ENCODE data around the gene FAM25A. TPM values are rescaled to one million over a fixed set of nuclear protein-coding genes. Genes with fewer than 3 reads are reported as not detected.
"Not testable (repeated sequence)": the region's sequence is repeated elsewhere in the genome, so short reads cannot be mapped to it uniquely, and the experiment has no call there.

Gene FAM25A
- total RNA-seq, 5 donors from 2014 or later (not counting 1 experiment from before 2014, with no cell fraction given) = not detected

DNA sequence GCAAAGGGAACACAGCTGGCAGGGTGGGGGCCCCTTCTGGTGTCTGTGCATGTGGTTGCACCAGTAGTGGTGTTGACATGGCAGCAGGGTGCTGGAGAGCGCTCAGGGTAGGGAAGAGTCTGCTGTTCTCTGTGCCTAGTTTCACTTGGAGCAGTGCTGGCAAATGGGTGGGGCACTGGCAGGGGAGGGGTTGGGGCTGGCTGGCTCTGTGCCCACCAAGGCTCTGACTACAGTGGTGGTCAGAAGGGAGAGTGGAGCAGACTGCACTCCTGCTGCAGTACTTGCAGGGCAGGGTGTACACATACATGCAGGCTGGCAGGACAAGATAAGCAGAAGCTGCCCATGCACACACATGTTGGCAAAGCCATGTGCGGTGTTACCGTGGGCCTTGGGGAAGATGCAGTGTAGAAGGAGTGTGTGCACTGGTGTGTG lies 18.2 kb downstream of the FAM25A start:
- H3K9me3 Mint-ChIP-seq = peaks cover 0 to 7% (median 2%) of the 10 kb centered on the region in 3 donors
- no peak for ATAC-seq (replicated peaks in 1 of 4)
- no peaks in the 10 kb centered on the region for H3K4me1 Mint-ChIP-seq
- Histone ChIP-seq H3K36me3 (ENCODE audit: control insufficient read depth in 2 of 2, extremely low read depth in 1 of 2, insufficient read depth in 1 of 2, low read length in 1 of 2) (no peaks in the 10 kb centered on the region), H3K4me3 (ENCODE audit: control insufficient read depth in 1 of 2, extremely low read depth in 1 of 2, low read length in 1 of 2) (no peak overlapping the region), H3K27me3 (replicated peaks in 1 of 2; ENCODE audit: control insufficient read depth in 2 of 2, extremely low read depth in 1 of 2, insufficient read depth in 2 of 2, low read length in 1 of 2) (peaks cover 0 to 4% of the 10 kb centered on the region in 2 experiments), H3K27ac (ENCODE audit: low read length) (no peak overlapping the region), H3K4me1 (ENCODE audit: control insufficient read depth in 1 of 2, extremely low read depth in 1 of 2, insufficient read depth in 2 of 2, low read length in 2 of 2) (no peaks in the 10 kb centered on the region), H3K9me3 (no peaks in the 10 kb centered on the region)
- H3K36me3 Mint-ChIP-seq = peaks cover 16% of the 10 kb centered on the region
- H3K4me3 Mint-ChIP-seq = no peak overlapping the region
- WGBS (ENCODE audit: insufficient coverage) = 92% methylated on average over 3 of the region's 3 CpGs
- no peak overlapping the region for H3K27ac Mint-ChIP-seq
- ChIA-PET POLR2A (no interaction called here), CTCF (interaction anchor here in 1 of 2 donors (0.6 kb wide), 1 partner anchor 97 kb away, joined by 5 read pairs; no protein-coding TSS in a partner anchor)
- no peaks in the 10 kb centered on the region for H3K27me3 Mint-ChIP-seq
- no peak for DNase-seq

DNA sequence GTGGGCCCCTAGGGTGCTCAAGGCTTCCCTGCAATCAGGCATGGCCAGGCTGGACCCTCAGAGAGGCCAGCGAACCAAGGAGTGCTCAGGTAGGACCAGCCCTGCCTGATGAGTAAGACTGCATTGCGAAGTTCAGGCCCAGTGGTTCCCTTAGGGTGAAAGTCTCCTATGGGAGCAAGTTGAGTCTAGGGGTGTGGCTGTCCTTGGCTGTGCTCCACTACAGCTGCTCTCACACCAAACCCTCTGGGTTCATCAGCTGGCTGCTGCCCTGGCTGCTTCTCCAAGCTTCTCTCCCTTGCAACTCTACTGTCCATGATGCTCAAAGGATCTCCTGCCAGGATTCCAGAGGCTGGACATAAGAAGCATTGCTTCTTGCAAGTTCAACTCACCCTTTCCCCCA lies 18.7 kb downstream of the FAM25A start:
- Histone ChIP-seq H3K9me3 (no peaks in the 10 kb centered on the region), H3K27me3 (replicated peaks in 1 of 2; ENCODE audit: control insufficient read depth in 2 of 2, extremely low read depth in 1 of 2, insufficient read depth in 2 of 2, low read length in 1 of 2) (peaks cover 0 to 4% of the 10 kb centered on the region in 2 experiments), H3K36me3 (ENCODE audit: control insufficient read depth in 2 of 2, extremely low read depth in 1 of 2, insufficient read depth in 1 of 2, low read length in 1 of 2) (no peaks in the 10 kb centered on the region), H3K27ac (ENCODE audit: low read length) (no peak overlapping the region), H3K4me1 (ENCODE audit: control insufficient read depth in 1 of 2, extremely low read depth in 1 of 2, insufficient read depth in 2 of 2, low read length in 2 of 2) (no peaks in the 10 kb centered on the region), H3K4me3 (ENCODE audit: control insufficient read depth in 1 of 2, extremely low read depth in 1 of 2, low read length in 1 of 2) (no peak overlapping the region)
- H3K4me3 Mint-ChIP-seq = no peak overlapping the region
- no CpG with 5 or more reads among the region's 2 CpGs for WGBS (ENCODE audit: insufficient coverage)
- peaks cover 17% of the 10 kb centered on the region for H3K36me3 Mint-ChIP-seq
- no peaks in the 10 kb centered on the region for H3K27me3 Mint-ChIP-seq
- DNase-seq = no peak
- no peaks in the 10 kb centered on the region for H3K4me1 Mint-ChIP-seq
- peaks cover 0 to 7% (median 2%) of the 10 kb centered on the region in 3 donors for H3K9me3 Mint-ChIP-seq
- ChIA-PET CTCF (no interaction called here), POLR2A (no interaction called here)
- no peak overlapping the region for H3K27ac Mint-ChIP-seq
- no peak for ATAC-seq (replicated peaks in 1 of 4)

DNA sequence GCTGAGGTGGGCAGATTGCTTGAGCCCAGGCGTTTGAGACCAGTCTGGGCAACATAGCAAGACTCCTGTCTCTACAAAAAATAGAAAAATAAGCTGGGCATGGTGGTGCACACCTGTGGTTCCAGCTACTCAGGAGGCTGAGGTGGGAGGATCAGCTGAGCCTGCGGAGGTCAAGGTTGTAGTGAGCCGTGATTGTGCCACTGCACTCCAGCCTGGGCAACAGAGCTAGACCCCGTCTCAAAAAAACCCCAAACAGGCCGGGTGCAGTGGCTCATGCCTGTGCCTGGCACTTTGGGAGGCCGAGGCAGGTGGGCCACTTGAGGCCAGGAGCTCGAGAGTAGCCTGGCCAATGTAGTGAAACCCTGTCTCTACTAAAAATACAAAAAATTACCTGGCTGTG lies 23.5 kb downstream of the FAM25A start:
- H3K4me3 ChIP-seq (ENCODE audit: control insufficient read depth in 1 of 2, extremely low read depth in 1 of 2, low read length in 1 of 2); H3K27ac ChIP-seq (ENCODE audit: low read length); CTCF ChIA-PET; H3K27ac Mint-ChIP-seq; H3K4me1 ChIP-seq (ENCODE audit: control insufficient read depth in 1 of 2, extremely low read depth in 1 of 2, insufficient read depth in 2 of 2, low read length in 2 of 2); H3K27me3 ChIP-seq (replicated peaks in 1 of 2; ENCODE audit: control insufficient read depth in 2 of 2, extremely low read depth in 1 of 2, insufficient read depth in 2 of 2, low read length in 1 of 2); H3K9me3 ChIP-seq; DNase-seq; H3K27me3 Mint-ChIP-seq; H3K4me1 Mint-ChIP-seq; H3K9me3 Mint-ChIP-seq; H3K4me3 Mint-ChIP-seq; ATAC-seq (replicated peaks in 1 of 4); POLR2A ChIA-PET: not testable (repeated sequence)
- peaks cover under 1 to 16% of the 10 kb centered on the region in 2 donors for H3K36me3 ChIP-seq (ENCODE audit: control insufficient read depth in 2 of 2, extremely low read depth in 1 of 2, insufficient read depth in 1 of 2, low read length in 1 of 2)
- H3K36me3 Mint-ChIP-seq = peaks cover 36% of the 10 kb centered on the region
- WGBS (ENCODE audit: insufficient coverage) = 100% methylated on average over 3 of the region's 7 CpGs

DNA sequence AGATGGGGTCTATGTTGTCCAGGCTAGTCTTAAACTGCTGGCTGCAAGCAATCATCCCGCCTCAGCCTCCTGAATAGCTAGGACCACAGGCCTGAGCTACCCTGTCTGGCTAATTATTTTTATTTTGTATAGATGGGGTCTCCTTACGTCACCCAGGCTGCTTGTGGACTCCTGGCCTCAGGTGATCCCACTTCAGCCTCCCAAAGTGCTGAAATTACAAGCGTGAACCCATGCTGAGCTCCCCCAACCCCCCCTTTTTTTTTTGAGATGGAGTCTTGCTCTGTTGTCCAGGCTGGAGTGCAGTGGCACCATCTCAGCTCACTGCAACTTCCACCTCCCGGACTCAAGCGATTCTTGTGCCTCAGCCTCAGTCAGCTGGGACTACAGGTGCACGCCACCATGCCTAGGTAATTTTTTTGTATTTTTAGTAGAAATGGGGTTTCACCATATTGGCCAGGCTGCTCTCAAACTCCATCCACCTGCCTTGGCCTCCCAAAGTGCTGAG lies 25.4 kb downstream of the FAM25A start:
- Histone ChIP-seq H3K27me3 (replicated peaks in 1 of 2; ENCODE audit: control insufficient read depth in 2 of 2, extremely low read depth in 1 of 2, insufficient read depth in 2 of 2, low read length in 1 of 2) (no peaks in the 10 kb centered on the region), H3K4me1 (ENCODE audit: control insufficient read depth in 1 of 2, extremely low read depth in 1 of 2, insufficient read depth in 2 of 2, low read length in 2 of 2) (no peaks in the 10 kb centered on the region), H3K36me3 (ENCODE audit: control insufficient read depth in 2 of 2, extremely low read depth in 1 of 2, insufficient read depth in 1 of 2, low read length in 1 of 2) (peaks cover 4 to 28% of the 10 kb centered on the region in 2 donors), H3K27ac (ENCODE audit: low read length) (no peak overlapping the region), H3K4me3 (ENCODE audit: control insufficient read depth in 1 of 2, extremely low read depth in 1 of 2, low read length in 1 of 2) (no peak overlapping the region), H3K9me3 (no peaks in the 10 kb centered on the region)
- ChIA-PET CTCF (interaction anchor here in 1 of 2 donors (0.5 kb wide), 1 partner anchor 287 kb away, joined by 8 read pairs; no protein-coding TSS in a partner anchor), POLR2A (no interaction called here)
- no peak overlapping the region for H3K27ac Mint-ChIP-seq
- 92% methylated on average over 2 of the region's 6 CpGs for WGBS (ENCODE audit: insufficient coverage)
- ATAC-seq (replicated peaks in 1 of 4) (no peak), DNase-seq (no peak)
- no peaks in the 10 kb centered on the region for H3K9me3 Mint-ChIP-seq
- H3K36me3 Mint-ChIP-seq = peaks cover 40% of the 10 kb centered on the region
- H3K4me3 Mint-ChIP-seq = no peak overlapping the region
- no peaks in the 10 kb centered on the region for H3K27me3 Mint-ChIP-seq
- H3K4me1 Mint-ChIP-seq = no peaks in the 10 kb centered on the region

DNA sequence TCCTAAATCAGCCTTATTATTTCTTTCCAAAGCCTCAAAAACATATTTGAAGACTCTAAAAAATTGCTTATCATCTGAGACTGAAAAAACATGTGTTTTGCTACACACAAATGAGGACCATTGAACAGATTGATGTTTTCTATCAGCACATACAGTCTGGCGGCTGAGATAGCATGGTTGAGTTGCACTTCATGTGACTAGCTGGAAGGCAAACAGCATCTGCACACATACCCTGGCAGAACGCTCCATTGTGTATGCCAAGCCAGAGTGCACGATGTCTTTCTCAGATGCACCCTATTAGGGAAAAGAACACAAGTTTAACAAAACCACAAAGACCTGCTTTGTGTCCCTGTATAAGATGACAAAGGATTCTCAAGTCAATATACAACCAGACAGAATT lies 33.0 kb downstream of the FAM25A start:
- WGBS (ENCODE audit: insufficient coverage) = 100% methylated on average over 2 of the region's 3 CpGs
- H3K27ac ChIP-seq (ENCODE audit: low read length) = no peak overlapping the region
- no peaks in the 10 kb centered on the region for H3K4me1 Mint-ChIP-seq
- H3K9me3 ChIP-seq = no peaks in the 10 kb centered on the region
- no peak overlapping the region for H3K4me3 Mint-ChIP-seq
- H3K4me1 ChIP-seq (ENCODE audit: control insufficient read depth in 1 of 2, extremely low read depth in 1 of 2, insufficient read depth in 2 of 2, low read length in 2 of 2) = no peaks in the 10 kb centered on the region
- no peaks in the 10 kb centered on the region for H3K9me3 Mint-ChIP-seq
- no peaks in the 10 kb centered on the region for H3K27me3 Mint-ChIP-seq
- POLR2A ChIA-PET = no interaction called here
- H3K27ac Mint-ChIP-seq = no peak overlapping the region
- ATAC-seq (replicated peaks in 1 of 4) = no peak
- no peak for DNase-seq
- H3K27me3 ChIP-seq (replicated peaks in 1 of 2; ENCODE audit: control insufficient read depth in 2 of 2, extremely low read depth in 1 of 2, insufficient read depth in 2 of 2, low read length in 1 of 2) = no peaks in the 10 kb centered on the region
- H3K4me3 ChIP-seq (ENCODE audit: control insufficient read depth in 1 of 2, extremely low read depth in 1 of 2, low read length in 1 of 2) = no peak overlapping the region
- H3K36me3 Mint-ChIP-seq = peaks cover 41% of the 10 kb centered on the region
- peaks cover 8 to 76% of the 10 kb centered on the region in 2 donors for H3K36me3 ChIP-seq (ENCODE audit: control insufficient read depth in 2 of 2, extremely low read depth in 1 of 2, insufficient read depth in 1 of 2, low read length in 1 of 2)
- CTCF ChIA-PET = interaction anchor here in 1 of 2 donors (0.6 to 1.6 kb wide), 2 partner anchors 29 to 114 kb away, joined by 5 to 21 read pairs; no protein-coding TSS in a partner anchor

DNA sequence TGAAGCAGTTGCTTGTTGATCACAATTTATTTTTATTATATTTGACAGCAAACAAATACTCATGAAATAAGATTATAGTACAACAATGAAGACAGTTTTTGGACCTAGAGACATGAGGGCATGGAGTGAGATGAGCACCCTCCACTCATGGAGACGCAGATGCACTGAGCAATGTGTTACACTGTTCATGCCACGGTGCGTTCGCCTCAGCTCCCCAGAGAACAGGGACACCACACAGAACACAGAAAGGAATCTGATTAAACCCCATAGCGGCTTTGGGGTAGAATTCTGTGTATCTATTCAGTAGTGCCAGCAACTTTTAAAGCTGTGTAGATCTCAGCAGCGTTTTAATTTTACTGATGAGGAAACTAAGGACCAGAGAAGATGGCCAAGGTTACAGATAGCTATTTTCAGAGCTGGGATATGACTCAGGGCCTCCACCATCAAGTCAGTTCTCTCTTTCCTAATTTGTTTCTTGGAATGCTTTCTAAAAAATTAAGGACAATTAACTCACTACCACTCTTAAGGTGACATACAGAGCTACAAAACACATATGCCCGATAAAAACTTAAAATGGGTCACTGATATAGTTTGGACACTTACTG lies 33.6 kb downstream of the FAM25A start:
- H3K27me3 ChIP-seq (replicated peaks in 1 of 2; ENCODE audit: control insufficient read depth in 2 of 2, extremely low read depth in 1 of 2, insufficient read depth in 2 of 2, low read length in 1 of 2) = no peaks in the 10 kb centered on the region
- H3K4me3 ChIP-seq (ENCODE audit: control insufficient read depth in 1 of 2, extremely low read depth in 1 of 2, low read length in 1 of 2) = no peak overlapping the region
- Mint-ChIP-seq H3K4me3 (no peak overlapping the region), H3K36me3 (peaks cover 40% of the 10 kb centered on the region), H3K27me3 (no peaks in the 10 kb centered on the region), H3K9me3 (no peaks in the 10 kb centered on the region), H3K4me1 (no peaks in the 10 kb centered on the region), H3K27ac (no peak overlapping the region)
- no peaks in the 10 kb centered on the region for H3K9me3 ChIP-seq
- no peaks in the 10 kb centered on the region for H3K4me1 ChIP-seq (ENCODE audit: control insufficient read depth in 1 of 2, extremely low read depth in 1 of 2, insufficient read depth in 2 of 2, low read length in 2 of 2)
- DNase-seq (no peak), ATAC-seq (replicated peaks in 1 of 4) (no peak)
- ChIA-PET POLR2A (no interaction called here), CTCF (interaction anchor here in 1 of 2 donors (0.6 to 1.6 kb wide), 2 partner anchors 28 to 115 kb away, joined by 5 to 21 read pairs; no protein-coding TSS in a partner anchor)
- H3K27ac ChIP-seq (ENCODE audit: low read length) = no peak overlapping the region
- peaks cover 7 to 78% of the 10 kb centered on the region in 2 donors for H3K36me3 ChIP-seq (ENCODE audit: control insufficient read depth in 2 of 2, extremely low read depth in 1 of 2, insufficient read depth in 1 of 2, low read length in 1 of 2)
- 100% methylated on average over 1 of the region's 7 CpGs for WGBS (ENCODE audit: insufficient coverage)

Data from T-cell (primary cell).